Upper lobe of left lung (tissue), 4 donors: ENCODE measurements around the gene CTNNBIP1.

ENCODE experiments used
- POLR2A ChIP-seq, 4 donors: fragments of 450-650 bp; IDR thresholded peaks; one replicate each; pipeline ENCODE4 v1.5.1; 2016 to 2017; ENCODE audit warnings: antibody characterized with exemption in 4 of 4, mild to moderate bottlenecking in 2 of 4
- POLR2AphosphoS5 ChIP-seq, 2 donors: sonication (generic); formaldehyde crosslinking; IDR thresholded peaks; one replicate each; pipeline ENCODE4 v1.5.1; 2017; ENCODE audit warnings: antibody characterized with exemption in 2 of 2
- TF ChIP-seq, protein P1 (sequence below), 6 experiments: fragments of 450-650 bp in 4 of 6; fragments of 200-600 bp in 2 of 6; sonication (generic) in 2 of 6; IDR thresholded peaks; one replicate each; pipeline ENCODE4 v1.5.1; 2016 to 2019; ENCODE audit warnings: antibody characterized with exemption in 6 of 6

DNA sequence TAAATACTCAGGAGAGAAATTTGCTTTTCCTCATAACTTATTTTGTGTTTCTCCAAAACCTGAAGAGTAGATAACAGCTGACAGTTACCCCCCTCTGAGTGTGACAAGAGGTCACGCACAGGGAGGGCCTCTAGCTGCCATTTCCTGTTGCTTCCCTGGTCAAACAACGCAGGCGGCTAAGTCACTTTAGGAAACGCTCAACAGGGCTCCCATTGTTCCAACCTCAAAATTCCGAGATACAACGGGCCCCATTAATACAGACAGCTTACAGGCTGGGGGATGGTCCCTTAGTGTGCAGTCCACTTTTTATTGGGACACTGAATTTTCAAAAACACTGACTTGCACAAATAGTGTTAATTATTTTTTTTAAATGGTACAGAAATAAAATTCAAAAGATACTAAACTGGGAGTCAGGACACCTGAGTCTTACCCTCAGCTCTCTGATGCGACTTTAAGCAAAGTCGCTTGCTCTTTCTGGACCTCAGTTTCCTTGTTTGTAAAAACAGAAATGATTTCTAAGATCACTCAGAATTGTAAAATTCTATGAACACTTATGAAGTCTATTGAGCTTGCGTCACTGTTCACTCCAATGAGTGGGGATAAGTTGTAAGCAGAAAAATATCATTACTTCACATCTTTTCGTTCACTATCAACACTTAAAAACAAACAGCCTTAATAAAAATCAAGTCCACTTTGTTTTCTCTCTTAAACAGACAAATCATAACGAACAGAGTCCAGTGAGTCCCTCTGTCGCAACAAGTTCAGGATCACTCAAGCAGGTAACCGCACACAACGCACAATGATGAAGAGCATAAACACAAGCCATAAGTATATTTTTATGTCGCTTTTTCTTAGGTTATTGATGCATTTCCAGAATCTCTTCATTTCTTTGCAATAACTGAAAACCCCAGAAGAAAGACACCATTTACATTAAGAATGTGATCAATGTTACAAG, 19.6 kb upstream of the CTNNBIP1 start:
- TF ChIP-seq, protein P1, sequence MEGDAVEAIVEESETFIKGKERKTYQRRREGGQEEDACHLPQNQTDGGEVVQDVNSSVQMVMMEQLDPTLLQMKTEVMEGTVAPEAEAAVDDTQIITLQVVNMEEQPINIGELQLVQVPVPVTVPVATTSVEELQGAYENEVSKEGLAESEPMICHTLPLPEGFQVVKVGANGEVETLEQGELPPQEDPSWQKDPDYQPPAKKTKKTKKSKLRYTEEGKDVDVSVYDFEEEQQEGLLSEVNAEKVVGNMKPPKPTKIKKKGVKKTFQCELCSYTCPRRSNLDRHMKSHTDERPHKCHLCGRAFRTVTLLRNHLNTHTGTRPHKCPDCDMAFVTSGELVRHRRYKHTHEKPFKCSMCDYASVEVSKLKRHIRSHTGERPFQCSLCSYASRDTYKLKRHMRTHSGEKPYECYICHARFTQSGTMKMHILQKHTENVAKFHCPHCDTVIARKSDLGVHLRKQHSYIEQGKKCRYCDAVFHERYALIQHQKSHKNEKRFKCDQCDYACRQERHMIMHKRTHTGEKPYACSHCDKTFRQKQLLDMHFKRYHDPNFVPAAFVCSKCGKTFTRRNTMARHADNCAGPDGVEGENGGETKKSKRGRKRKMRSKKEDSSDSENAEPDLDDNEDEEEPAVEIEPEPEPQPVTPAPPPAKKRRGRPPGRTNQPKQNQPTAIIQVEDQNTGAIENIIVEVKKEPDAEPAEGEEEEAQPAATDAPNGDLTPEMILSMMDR (IDR thresholded peaks at IDR 0.05), result no peak
- no peak for TF ChIP-seq POLR2AphosphoS5 (IDR thresholded peaks at IDR 0.05)
- no peak for TF ChIP-seq POLR2A (IDR thresholded peaks at IDR 0.05)
